Esophagus muscularis mucosa (tissue), 4 donors: ENCODE data around the gene KRT13.

ENCODE experiments used
- EP300 ChIP-seq: sonication (generic); formaldehyde crosslinking; IDR thresholded peaks from one replicate; pipeline ENCODE4 v1.6.1; 2017; ENCODE audit warnings: antibody characterized with exemption
- POLR2A ChIP-seq: fragments of 450-650 bp; IDR thresholded peaks from one replicate; pipeline ENCODE4 v1.6.1; 2017; ENCODE audit warnings: antibody characterized with exemption, moderate library complexity, mild to moderate bottlenecking, low read depth
- POLR2AphosphoS5 ChIP-seq, 2 donors: sonication (generic); formaldehyde crosslinking; IDR thresholded peaks; one replicate each; pipeline ENCODE4 v1.6.1; 2017; ENCODE audit warnings: antibody characterized with exemption in 2 of 2
- TF ChIP-seq, protein P1 (sequence below), 3 experiments: fragments of 200-600 bp in 2 of 3; fragments of 450-650 bp in 1 of 3; sonication (generic) in 2 of 3; IDR thresholded peaks; one replicate each; pipeline ENCODE4 v1.5.1; 2017 to 2019; ENCODE audit warnings: antibody characterized with exemption in 3 of 3, mild to moderate bottlenecking in 2 of 3, moderate library complexity in 1 of 3

GRCh38 chr17:41466988-41467387 lies 38.4 kb downstream of the KRT13 start, which contains the start of gene KRT32:
- TF ChIP-seq, protein P1, sequence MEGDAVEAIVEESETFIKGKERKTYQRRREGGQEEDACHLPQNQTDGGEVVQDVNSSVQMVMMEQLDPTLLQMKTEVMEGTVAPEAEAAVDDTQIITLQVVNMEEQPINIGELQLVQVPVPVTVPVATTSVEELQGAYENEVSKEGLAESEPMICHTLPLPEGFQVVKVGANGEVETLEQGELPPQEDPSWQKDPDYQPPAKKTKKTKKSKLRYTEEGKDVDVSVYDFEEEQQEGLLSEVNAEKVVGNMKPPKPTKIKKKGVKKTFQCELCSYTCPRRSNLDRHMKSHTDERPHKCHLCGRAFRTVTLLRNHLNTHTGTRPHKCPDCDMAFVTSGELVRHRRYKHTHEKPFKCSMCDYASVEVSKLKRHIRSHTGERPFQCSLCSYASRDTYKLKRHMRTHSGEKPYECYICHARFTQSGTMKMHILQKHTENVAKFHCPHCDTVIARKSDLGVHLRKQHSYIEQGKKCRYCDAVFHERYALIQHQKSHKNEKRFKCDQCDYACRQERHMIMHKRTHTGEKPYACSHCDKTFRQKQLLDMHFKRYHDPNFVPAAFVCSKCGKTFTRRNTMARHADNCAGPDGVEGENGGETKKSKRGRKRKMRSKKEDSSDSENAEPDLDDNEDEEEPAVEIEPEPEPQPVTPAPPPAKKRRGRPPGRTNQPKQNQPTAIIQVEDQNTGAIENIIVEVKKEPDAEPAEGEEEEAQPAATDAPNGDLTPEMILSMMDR (IDR thresholded peaks at IDR 0.05): no peak
- TF ChIP-seq POLR2A (no peak), POLR2AphosphoS5 (IDR thresholded peaks at IDR 0.05) (no peak), EP300 (no peak)
